Endothelial cell (in vitro differentiated cells): ENCODE results near the gene MCOLN2. TPM values are rescaled to one million over a fixed set of nuclear protein-coding genes. Genes with fewer than 3 reads are reported as not detected.

Source experiments
- DNase-seq: peaks from one replicate; pipeline ENCODE4 v3.0.0; 2021; ENCODE audit warnings: low spot score
- H3K27ac Mint-ChIP-seq: one replicate; pipeline ENCODE4 v1.8.0; 2021; ENCODE audit warnings: mixed read lengths, inconsistent platforms; ENCODE audit not compliant: unreplicated experiment
- H3K27me3 Mint-ChIP-seq: one replicate; pipeline ENCODE4 v1.8.0; 2021; ENCODE audit warnings: mild to moderate bottlenecking, moderate library complexity, mixed read lengths, inconsistent platforms; ENCODE audit not compliant: unreplicated experiment
- H3K36me3 Mint-ChIP-seq: one replicate; pipeline ENCODE4 v1.8.0; 2021; ENCODE audit warnings: mild to moderate bottlenecking, low read depth, mixed read lengths, inconsistent platforms; ENCODE audit not compliant: unreplicated experiment
- H3K4me1 Mint-ChIP-seq: one replicate; pipeline ENCODE4 v1.8.0; 2021; ENCODE audit warnings: mild to moderate bottlenecking, mixed read lengths, inconsistent platforms; ENCODE audit not compliant: unreplicated experiment
- H3K4me3 Mint-ChIP-seq: one replicate; pipeline ENCODE4 v1.8.0; 2021; ENCODE audit warnings: mild to moderate bottlenecking, mixed read lengths, inconsistent platforms; ENCODE audit not compliant: unreplicated experiment
- H3K9me3 Mint-ChIP-seq: one replicate; pipeline ENCODE4 v1.8.0; 2021; ENCODE audit warnings: mixed read lengths, inconsistent platforms; ENCODE audit not compliant: unreplicated experiment
- CTCF ChIP-seq: fragments of 200-600 bp; sonication (generic); IDR thresholded peaks from one replicate; pipeline ENCODE4 v1.5.0; 2021; ENCODE audit warnings: antibody characterized with exemption; ENCODE audit not compliant: unreplicated experiment
- total RNA-seq: library from RNA; stranded (reverse); fragmentation: NEBNext Ultra II Directional; extraction: Animal tissue kit (Norgen Biotek cat#: 25700); gene quantifications from one replicate; pipeline ENCODE4 v1.2.1, GENCODE V29; 2021; ENCODE audit not compliant: unreplicated experiment

Gene MCOLN2
- total RNA-seq, 1 donor from 2014 or later: 0.64 TPM

GRCh38 chr1:84928979-84929378 lies 67.9 kb downstream of the MCOLN2 start:
- Mint-ChIP-seq H3K36me3 (no peaks in the 10 kb centered on the region), H3K9me3 (no peaks in the 10 kb centered on the region), H3K27me3 (peaks cover 1% of the 10 kb centered on the region), H3K4me1 (no peaks in the 10 kb centered on the region), H3K27ac (no peak overlapping the region), H3K4me3 (no peak overlapping the region)
- DNase-seq: no peak
- TF ChIP-seq CTCF: no peak

GRCh38 chr1:84923317-84923716 lies 73.6 kb downstream of the MCOLN2 start:
- TF ChIP-seq CTCF: no peak
- no peak overlapping the region for H3K4me3 Mint-ChIP-seq

GRCh38 chr1:84920159-84920558 lies 76.8 kb downstream of the MCOLN2 start:
- TF ChIP-seq CTCF: no peak
- Mint-ChIP-seq H3K27me3 (peaks cover 2% of the 10 kb centered on the region), H3K4me1 (no peaks in the 10 kb centered on the region), H3K9me3 (no peaks in the 10 kb centered on the region), H3K27ac (no peak overlapping the region), H3K36me3 (no peaks in the 10 kb centered on the region), H3K4me3 (no peak overlapping the region)
- no peak for DNase-seq

More at GRCh38 chr1:84923317-84923716, 73.6 kb downstream of the MCOLN2 start:
- Mint-ChIP-seq H3K27me3 (peaks cover 2% of the 10 kb centered on the region), H3K27ac (no peak overlapping the region), H3K36me3 (no peaks in the 10 kb centered on the region), H3K9me3 (no peaks in the 10 kb centered on the region), H3K4me1 (no peaks in the 10 kb centered on the region)
- DNase-seq: no peak

GRCh38 chr1:84919461-84919970 lies 77.4 kb downstream of the MCOLN2 start:
- Mint-ChIP-seq H3K4me1 (no peaks in the 10 kb centered on the region), H3K36me3 (no peaks in the 10 kb centered on the region), H3K4me3 (no peak overlapping the region), H3K27ac (no peak overlapping the region), H3K27me3 (peaks cover 2% of the 10 kb centered on the region), H3K9me3 (no peaks in the 10 kb centered on the region)
- no peak for TF ChIP-seq CTCF
- no peak for DNase-seq

GRCh38 chr1:84918726-84919336 lies 78.1 kb downstream of the MCOLN2 start:
- TF ChIP-seq CTCF: no peak
- Mint-ChIP-seq H3K27me3 (peaks cover 2% of the 10 kb centered on the region), H3K27ac (no peak overlapping the region), H3K4me1 (no peaks in the 10 kb centered on the region), H3K9me3 (no peaks in the 10 kb centered on the region), H3K4me3 (no peak overlapping the region), H3K36me3 (no peaks in the 10 kb centered on the region)
- no peak for DNase-seq
